Panc1 (cell line): ENCODE data around the gene ELOVL6. TPM values are rescaled to one million over a fixed set of nuclear protein-coding genes. Genes with fewer than 3 reads are reported as not detected.

Source experiments
- ATAC-seq: fragments of 200-7000 bp; cut with Tn5 transposase; 2 replicates; pipeline ENCODE4 v1.9.1; 2020; ENCODE audit warnings: mild to moderate bottlenecking, moderate library complexity
- BruUV-seq: library from RNA; stranded (reverse); fragments of 400-500 nt; replicated peaks from 2 replicates; lab custom pipeline; 2021; lab: Mats Ljungman, UMichigan
- CTCF ChIA-PET: fragments of 300-600 bp; sonication (Branson Sonifier 250); formaldehyde crosslinking; loops from one replicate; lab custom pipeline; 2022; ENCODE audit warnings: antibody characterized with exemption; lab: Charles Lee
- POLR2A ChIA-PET: fragments of 300-600 bp; sonication (Branson Sonifier 250); formaldehyde crosslinking; loops from one replicate; lab custom pipeline; 2022; ENCODE audit warnings: antibody characterized with exemption; lab: Charles Lee
- DNase-seq: peaks from one replicate; pipeline ENCODE4 v3.0.0-alpha.2; 2010; ENCODE audit warnings: low read depth, low spot score
- H3K27ac ChIP-seq: 2 replicates; pipeline ENCODE4 v1.5.1; 2011; ENCODE audit warnings: mild to moderate bottlenecking, low read length, inconsistent platforms
- H3K27me3 ChIP-seq: fragments of 200-500 bp; sonication (Bioruptor generic); 2 replicates; pipeline ENCODE4 v1.6.0; 2014; ENCODE audit warnings: low read length, inconsistent platforms; ENCODE audit not compliant: control insufficient read depth, insufficient read depth
- H3K36me3 ChIP-seq: fragments of 200-500 bp; sonication (Bioruptor generic); 2 replicates; pipeline ENCODE4 v1.5.1; 2014; ENCODE audit warnings: inconsistent platforms, mild to moderate bottlenecking, low read length, moderate library complexity; ENCODE audit not compliant: control insufficient read depth, insufficient read depth
- H3K4me1 ChIP-seq: 2 replicates; pipeline ENCODE4 v1.5.1; 2011; ENCODE audit warnings: inconsistent platforms, mild to moderate bottlenecking, low read length, moderate library complexity; ENCODE audit not compliant: control insufficient read depth, insufficient read depth
- H3K4me3 ChIP-seq, 2 experiments: 2 replicates each; pipeline ENCODE4 v1.5.1; 2011 to 2012; ENCODE audit warnings: low read depth in 2 of 2, low read length in 2 of 2, mild to moderate bottlenecking in 2 of 2, inconsistent platforms in 1 of 2, moderate library complexity in 1 of 2
- H3K9me3 ChIP-seq: fragments of 200-500 bp; sonication (Bioruptor generic); 2 replicates; pipeline ENCODE4 v1.5.1; 2014; ENCODE audit warnings: low read depth, mild to moderate bottlenecking, inconsistent platforms, low read length, moderate library complexity; ENCODE audit not compliant: control insufficient read depth, insufficient read depth
- POLR2AphosphoS5 ChIP-seq: IDR thresholded peaks from 2 replicates; pipeline ENCODE4 v1.6.1; 2012; ENCODE audit warnings: mild to moderate bottlenecking, low read depth, low read length, moderate library complexity
- SIN3A ChIP-seq: IDR thresholded peaks from 2 replicates; pipeline ENCODE4 v1.6.1; 2012; ENCODE audit warnings: low read depth, mild to moderate bottlenecking, low read length, moderate library complexity, borderline replicate concordance; ENCODE audit not compliant: insufficient read depth
- TCF7L2 ChIP-seq: IDR thresholded peaks from 2 replicates; pipeline ENCODE4 v1.6.1; 2011; ENCODE audit warnings: mild to moderate bottlenecking, low read depth, low read length, inconsistent platforms
- in situ Hi-C: cut with HindIII; loops from 2 replicates; pipeline ENCODE4 v1.10.0; 2016; ENCODE audit warnings: low sequenced_read_pairs, low pct_unique_long_range_greater_than_20kb
- intact Hi-C: fragments of 100-400 bp; cut with micrococcal nuclease; formaldehyde crosslinking; loops from one replicate; pipeline ENCODE4 v1.10.0; 2022; ENCODE audit not compliant: unreplicated experiment
- total RNA-seq: library from RNA; stranded (reverse); gene quantifications from one replicate; pipeline ENCODE4 v1.2.1, GENCODE V29; 2021; ENCODE audit not compliant: unreplicated experiment
- TF ChIP-seq, protein P1 (sequence below), 2 experiments: IDR thresholded peaks; 2 replicates each; pipeline ENCODE4 v1.6.1; 2011 to 2012; ENCODE audit warnings: low read depth in 2 of 2, control low read depth in 1 of 2, low read length in 1 of 2, mild to moderate bottlenecking in 1 of 2, moderate library complexity in 1 of 2; ENCODE audit not compliant: insufficient read depth in 1 of 2
- TF ChIP-seq, protein P2 (sequence below): fragments of 450-650 bp; IDR thresholded peaks from 2 replicates; pipeline ENCODE4 v1.5.1; 2017; ENCODE audit warnings: mild to moderate bottlenecking

Gene ELOVL6
- total RNA-seq, 1 experiment from 2014 or later: 0.54 TPM

- no TSS peak for BruUV-seq
- DNase-seq: no peak
- no peaks in the 10 kb centered on the region for H3K27me3 ChIP-seq
- no peaks in the 10 kb centered on the region for H3K9me3 ChIP-seq
- no peaks in the 10 kb centered on the region for H3K36me3 ChIP-seq
- no peak overlapping the region for H3K27ac ChIP-seq
- H3K4me1 ChIP-seq: no peaks in the 10 kb centered on the region
- TF ChIP-seq POLR2AphosphoS5 (no peak), SIN3A (no peak), TCF7L2 (no peak)
- TF ChIP-seq, protein P1, sequence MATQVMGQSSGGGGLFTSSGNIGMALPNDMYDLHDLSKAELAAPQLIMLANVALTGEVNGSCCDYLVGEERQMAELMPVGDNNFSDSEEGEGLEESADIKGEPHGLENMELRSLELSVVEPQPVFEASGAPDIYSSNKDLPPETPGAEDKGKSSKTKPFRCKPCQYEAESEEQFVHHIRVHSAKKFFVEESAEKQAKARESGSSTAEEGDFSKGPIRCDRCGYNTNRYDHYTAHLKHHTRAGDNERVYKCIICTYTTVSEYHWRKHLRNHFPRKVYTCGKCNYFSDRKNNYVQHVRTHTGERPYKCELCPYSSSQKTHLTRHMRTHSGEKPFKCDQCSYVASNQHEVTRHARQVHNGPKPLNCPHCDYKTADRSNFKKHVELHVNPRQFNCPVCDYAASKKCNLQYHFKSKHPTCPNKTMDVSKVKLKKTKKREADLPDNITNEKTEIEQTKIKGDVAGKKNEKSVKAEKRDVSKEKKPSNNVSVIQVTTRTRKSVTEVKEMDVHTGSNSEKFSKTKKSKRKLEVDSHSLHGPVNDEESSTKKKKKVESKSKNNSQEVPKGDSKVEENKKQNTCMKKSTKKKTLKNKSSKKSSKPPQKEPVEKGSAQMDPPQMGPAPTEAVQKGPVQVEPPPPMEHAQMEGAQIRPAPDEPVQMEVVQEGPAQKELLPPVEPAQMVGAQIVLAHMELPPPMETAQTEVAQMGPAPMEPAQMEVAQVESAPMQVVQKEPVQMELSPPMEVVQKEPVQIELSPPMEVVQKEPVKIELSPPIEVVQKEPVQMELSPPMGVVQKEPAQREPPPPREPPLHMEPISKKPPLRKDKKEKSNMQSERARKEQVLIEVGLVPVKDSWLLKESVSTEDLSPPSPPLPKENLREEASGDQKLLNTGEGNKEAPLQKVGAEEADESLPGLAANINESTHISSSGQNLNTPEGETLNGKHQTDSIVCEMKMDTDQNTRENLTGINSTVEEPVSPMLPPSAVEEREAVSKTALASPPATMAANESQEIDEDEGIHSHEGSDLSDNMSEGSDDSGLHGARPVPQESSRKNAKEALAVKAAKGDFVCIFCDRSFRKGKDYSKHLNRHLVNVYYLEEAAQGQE (IDR thresholded peaks at IDR 0.05; ENCODE audit: insufficient read depth in 1 of 2, low read depth in 2 of 2, low read length in 1 of 2): no peak
- TF ChIP-seq, protein P2, sequence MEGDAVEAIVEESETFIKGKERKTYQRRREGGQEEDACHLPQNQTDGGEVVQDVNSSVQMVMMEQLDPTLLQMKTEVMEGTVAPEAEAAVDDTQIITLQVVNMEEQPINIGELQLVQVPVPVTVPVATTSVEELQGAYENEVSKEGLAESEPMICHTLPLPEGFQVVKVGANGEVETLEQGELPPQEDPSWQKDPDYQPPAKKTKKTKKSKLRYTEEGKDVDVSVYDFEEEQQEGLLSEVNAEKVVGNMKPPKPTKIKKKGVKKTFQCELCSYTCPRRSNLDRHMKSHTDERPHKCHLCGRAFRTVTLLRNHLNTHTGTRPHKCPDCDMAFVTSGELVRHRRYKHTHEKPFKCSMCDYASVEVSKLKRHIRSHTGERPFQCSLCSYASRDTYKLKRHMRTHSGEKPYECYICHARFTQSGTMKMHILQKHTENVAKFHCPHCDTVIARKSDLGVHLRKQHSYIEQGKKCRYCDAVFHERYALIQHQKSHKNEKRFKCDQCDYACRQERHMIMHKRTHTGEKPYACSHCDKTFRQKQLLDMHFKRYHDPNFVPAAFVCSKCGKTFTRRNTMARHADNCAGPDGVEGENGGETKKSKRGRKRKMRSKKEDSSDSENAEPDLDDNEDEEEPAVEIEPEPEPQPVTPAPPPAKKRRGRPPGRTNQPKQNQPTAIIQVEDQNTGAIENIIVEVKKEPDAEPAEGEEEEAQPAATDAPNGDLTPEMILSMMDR: no peak
- intact Hi-C loops (no loop called here), in situ Hi-C loops (no loop called here)
- ChIA-PET POLR2A (no interaction called here), CTCF (no interaction called here)
- no peak for ATAC-seq
- H3K4me3 ChIP-seq: no peak overlapping the region
Observed at GRCh38 chr4:110033355-110034025, 164.9 kb downstream of the ELOVL6 start.

- in situ Hi-C loops: no loop called here
- no TSS peak for BruUV-seq
- H3K36me3 ChIP-seq: no peaks in the 10 kb centered on the region
- TF ChIP-seq TCF7L2: no peak
- TF ChIP-seq, protein P2: no peak
- TF ChIP-seq POLR2AphosphoS5: no peak
- TF ChIP-seq SIN3A: no peak
- TF ChIP-seq, protein P1 (IDR thresholded peaks at IDR 0.05; ENCODE audit: insufficient read depth in 1 of 2, low read depth in 2 of 2, low read length in 1 of 2): no peak
- ChIA-PET CTCF (interaction anchor here (0.7 kb wide), 1 partner anchor 29 kb away, joined by 6 read pairs; no protein-coding TSS in a partner anchor), POLR2A (no interaction called here)
- no peak overlapping the region for H3K4me3 ChIP-seq
- H3K27me3 ChIP-seq: no peaks in the 10 kb centered on the region
- ATAC-seq (no peak), DNase-seq (no peak)
- no peak overlapping the region for H3K27ac ChIP-seq
- no peaks in the 10 kb centered on the region for H3K9me3 ChIP-seq
- intact Hi-C loops: no loop called here
- no peaks in the 10 kb centered on the region for H3K4me1 ChIP-seq
Observed at GRCh38 chr4:110032603-110033002, 165.8 kb downstream of the ELOVL6 start.
